HepG2 (cell line): ENCODE data around the gene DOCK9.

Source experiments
- KDM2A ChIP-seq: sonication (generic); formaldehyde crosslinking; IDR thresholded peaks from 2 replicates; pipeline ENCODE4 v1.4.0; 2020; ENCODE audit warnings: low read depth, missing genetic modification reagents, borderline replicate concordance
- ZNF281 ChIP-seq: sonication (generic); formaldehyde crosslinking; IDR thresholded peaks from 2 replicates; pipeline ENCODE4 v1.4.0; 2020; ENCODE audit warnings: missing genetic modification reagents, borderline replicate concordance
- ZNF891 ChIP-seq: sonication (generic); formaldehyde crosslinking; IDR thresholded peaks from 2 replicates; pipeline ENCODE4 v1.5.0; 2020; ENCODE audit warnings: mild to moderate bottlenecking, missing genetic modification reagents

- no peak for TF ChIP-seq KDM2A (CRISPR knock-in tag)
- no peak for TF ChIP-seq ZNF281 (CRISPR knock-in tag)
- no peak for TF ChIP-seq ZNF891 (CRISPR knock-in tag)
These were observed 120.9 kb downstream of the DOCK9 start for GRCh38 chr13:98856983-98857382.
